Stimulated activated CD4-positive, alpha-beta T cell treated with anti-CD3 and anti-CD28 coated beads, Interleukin-2, amount 100 ng/mL, for 4 hours (primary cell): ENCODE measurements around the gene RFNG.

Source experiments
- DNase-seq: peaks from one replicate; pipeline ENCODE4 v3.0.0-alpha.2; 2020; ENCODE audit warnings: low read depth

RFNG gene, protein sequence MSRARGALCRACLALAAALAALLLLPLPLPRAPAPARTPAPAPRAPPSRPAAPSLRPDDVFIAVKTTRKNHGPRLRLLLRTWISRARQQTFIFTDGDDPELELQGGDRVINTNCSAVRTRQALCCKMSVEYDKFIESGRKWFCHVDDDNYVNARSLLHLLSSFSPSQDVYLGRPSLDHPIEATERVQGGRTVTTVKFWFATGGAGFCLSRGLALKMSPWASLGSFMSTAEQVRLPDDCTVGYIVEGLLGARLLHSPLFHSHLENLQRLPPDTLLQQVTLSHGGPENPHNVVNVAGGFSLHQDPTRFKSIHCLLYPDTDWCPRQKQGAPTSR

GRCh38 chr17:82051776-82052637 is at the start of gene RFNG, which contains the start of gene GPS1:
RFNG (minus strand) TSS chr17:82051811; CDS start chr17:82051766, 45 bp downstream.
GPS1 (plus strand) TSS chr17:82051898; CDS start chr17:82051932, 34 bp downstream.
- DNase-seq: peak; percentile 76

DNA sequence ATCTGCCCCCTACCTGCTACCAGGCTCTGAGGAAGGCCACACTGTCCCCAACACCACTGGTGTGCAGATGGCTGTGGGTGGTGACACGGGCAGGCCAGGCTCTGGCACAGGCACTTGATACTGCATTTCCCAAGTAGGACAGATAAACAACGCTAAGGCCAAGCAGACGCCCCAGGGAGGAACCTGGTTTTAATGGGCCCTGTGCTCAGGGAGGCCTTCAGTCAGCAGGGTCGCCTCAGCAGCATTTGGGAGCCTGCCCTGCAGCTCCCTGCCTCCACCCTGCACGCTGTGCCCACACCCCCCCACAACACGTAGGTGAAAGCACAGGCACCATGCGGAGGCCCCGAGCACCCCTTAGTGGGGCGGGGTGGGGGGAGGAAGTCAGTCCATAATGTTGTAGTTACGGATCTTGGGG is 49.7 kb upstream of the RFNG start:
- DNase-seq: no peak

- no peak for DNase-seq
Observed at GRCh38 chr17:82100502-82101298, 49.1 kb upstream of the RFNG start.

- DNase-seq: no peak
Observed at GRCh38 chr17:82098939-82099763, 47.5 kb upstream of the RFNG start.

DNA sequence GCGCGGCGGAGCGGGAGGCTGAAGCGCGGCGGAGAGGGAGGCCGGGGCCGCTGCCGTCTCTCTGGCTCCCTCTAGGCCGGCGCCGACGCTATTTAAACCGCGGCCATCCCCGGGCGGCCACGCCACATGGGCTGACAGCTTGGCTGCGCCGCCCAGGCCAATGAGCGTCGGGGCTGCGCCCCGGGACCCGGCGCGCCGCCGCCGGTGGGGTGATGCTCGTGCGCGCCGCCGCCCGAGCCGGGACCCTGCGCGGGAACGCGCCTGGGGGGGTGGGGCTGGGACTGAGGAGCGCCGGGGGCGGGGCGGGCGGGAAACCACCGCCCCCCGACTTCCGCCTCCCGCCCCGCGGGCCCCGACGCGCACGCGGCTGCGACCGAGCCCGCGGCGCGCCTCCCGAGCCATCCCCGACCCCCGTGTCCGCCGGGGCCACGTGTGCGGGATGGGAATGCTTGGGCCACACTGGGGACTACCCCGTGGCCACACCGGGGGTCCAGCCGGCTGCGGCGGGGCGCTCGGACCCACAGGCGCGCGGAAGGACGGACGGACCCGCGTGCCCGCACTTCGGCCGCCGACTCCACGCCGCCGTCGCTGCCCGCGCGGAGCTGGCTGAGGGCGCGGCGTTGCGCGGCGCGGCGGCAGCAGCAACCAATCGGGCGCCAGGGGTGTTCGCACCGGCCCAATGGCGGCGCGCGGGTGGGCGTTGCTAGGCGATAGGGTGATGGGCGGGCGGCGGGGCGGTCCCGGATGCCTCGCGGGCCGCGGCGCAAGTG is 46.7 kb upstream of the RFNG start, which contains the start of gene FASN:
Gene FASN (minus strand): TSS at position 68 of the 770 bp plus-strand sequence. CDS start 1,791 bp downstream, outside the sequence.
- DNase-seq: peak; percentile 89

DNA sequence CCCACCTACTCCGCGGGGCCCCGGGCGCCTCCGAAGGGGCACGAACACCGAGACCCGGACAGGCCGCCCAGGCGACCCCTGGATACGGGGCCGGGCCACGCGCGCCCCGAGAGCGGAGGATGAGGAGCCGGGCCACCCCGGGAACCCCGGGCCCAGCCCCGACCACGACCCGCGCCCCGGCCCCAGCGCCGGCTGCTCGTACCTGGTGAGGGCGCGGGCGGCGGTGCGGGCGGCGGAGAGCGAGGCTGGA is 46.2 kb upstream of the RFNG start:
- DNase-seq: no peak

DNA sequence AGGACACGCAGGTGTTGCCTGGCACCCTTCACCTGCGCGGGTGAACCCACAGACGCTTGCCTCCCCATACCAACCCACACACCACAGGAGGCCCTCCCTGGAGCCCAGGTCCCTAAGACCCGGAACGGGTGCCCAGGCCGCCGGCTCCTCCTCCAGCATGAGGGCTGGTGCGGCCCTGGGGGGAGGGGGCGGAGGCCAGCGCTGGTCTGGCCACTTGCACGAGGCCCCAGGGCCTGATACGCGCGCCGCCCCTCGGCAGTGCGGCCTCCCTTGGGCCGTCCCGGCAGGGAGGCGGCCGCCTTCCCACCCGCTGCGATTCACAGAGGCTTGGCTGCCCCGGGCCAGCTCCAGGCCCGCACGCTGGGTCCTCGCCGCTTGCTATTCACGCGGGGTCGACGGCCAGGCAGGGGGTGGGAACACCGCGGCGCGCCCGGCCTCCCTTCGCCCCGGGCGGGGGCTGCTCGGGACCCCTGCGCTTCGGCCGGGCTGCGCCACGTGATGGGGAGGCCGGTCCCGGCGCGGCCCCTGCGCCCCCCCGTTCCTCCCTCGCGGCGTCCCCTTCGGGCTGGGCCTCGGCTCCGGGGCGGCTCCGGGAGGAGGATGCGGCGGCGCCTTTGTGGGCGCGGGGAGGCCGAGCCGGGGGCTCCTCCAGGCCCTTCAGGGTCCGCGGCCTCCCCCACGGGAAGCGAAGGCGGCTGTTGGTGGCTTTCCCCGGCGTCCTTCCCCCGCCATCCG is 45.7 kb upstream of the RFNG start:
- DNase-seq: peak; percentile 49

- DNase-seq: no peak
Observed at GRCh38 chr17:82096709-82097183, 45.1 kb upstream of the RFNG start.

GRCh38 chr17:82095777-82096708 is 44.4 kb upstream of the RFNG start:
- no peak for DNase-seq

DNA sequence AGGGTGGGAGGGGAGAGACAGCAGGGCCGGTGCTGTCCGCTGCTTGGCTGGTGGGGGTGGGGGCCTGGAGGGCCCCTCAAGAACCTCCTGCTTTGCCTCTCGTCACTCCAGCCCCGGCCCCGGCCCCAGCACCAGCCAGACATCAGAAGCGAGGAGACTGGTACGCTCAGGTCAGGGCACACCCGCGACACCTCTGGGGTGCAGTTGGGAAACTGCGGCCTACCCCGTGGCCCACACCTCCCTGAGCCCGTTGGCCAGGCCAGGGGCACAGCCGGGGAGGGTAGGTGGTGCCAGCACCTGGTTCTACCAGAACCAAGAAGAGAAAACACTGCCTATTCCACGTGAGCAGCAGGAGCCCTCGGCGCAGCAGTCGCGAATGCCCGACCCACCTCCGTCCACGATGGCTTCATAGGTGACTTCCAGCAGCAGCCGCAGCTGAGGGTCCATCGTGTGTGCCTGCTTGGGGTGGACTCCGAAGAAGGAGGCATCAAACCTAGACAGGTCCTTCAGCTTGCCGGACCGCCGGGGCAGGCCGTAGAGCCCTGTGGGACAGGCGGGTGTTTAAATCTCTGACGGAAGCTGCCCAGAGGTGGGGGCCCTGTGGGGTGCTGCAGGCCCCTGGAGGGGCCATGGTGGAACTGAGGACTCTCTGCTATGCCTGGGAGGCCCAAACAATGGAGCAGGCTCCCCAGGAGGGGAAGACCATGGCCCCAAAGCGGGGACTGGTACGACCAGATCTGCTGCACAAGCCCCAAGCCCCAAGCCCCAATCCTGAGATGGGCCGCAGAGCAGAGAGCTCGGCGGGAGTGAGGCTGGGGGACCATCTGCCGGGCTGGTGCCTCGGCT is 43.5 kb upstream of the RFNG start:
- DNase-seq: no peak

- DNase-seq: no peak
Observed at GRCh38 chr17:82092995-82093751, 41.6 kb upstream of the RFNG start.

DNA sequence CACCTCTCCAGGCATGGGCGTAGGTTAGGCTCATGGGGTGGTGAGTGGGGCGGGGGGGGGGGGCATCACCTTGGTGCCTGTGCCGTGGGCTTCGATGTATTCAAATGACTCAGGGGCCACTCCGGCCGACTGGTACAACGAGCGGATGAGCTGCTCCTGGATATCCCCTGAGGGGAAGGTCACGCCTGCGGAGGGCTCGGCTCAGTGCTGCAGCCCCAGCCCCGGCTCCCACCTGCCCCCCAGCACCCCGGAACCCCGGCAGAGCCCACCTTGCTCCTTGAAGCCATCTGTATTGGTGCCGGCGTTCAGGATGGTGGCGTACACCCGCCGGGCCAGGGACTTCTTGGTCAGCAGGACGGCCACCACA is 41.0 kb upstream of the RFNG start:
- no peak for DNase-seq

GRCh38 chr17:82092094-82092586 is 40.5 kb upstream of the RFNG start:
- DNase-seq: no peak

GRCh38 chr17:82091264-82092066 is 39.9 kb upstream of the RFNG start:
- DNase-seq: no peak

- no peak for DNase-seq
Observed at GRCh38 chr17:82090549-82091263, 39.1 kb upstream of the RFNG start.
